ENCODE data around the gene PBLD.

DNA sequence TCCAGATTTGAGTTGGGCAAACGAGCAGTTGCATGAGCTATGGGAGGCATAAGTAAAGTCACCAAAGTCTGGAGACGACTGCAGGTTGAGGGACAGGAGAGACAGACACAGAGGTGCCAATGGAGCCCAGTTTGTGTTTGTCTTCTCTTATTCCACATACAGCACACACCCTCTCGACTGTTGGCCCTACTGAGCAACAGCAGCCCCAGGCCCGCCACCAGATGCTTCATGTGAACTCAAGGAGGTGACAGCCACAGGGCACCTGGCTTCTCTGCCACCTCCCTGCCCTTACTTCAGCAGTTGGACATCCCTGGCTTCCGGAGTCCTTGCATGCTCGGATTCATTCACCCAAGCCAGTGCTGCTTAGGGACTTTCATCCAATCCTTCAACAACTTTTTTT lies 94.4 kb downstream of the PBLD start:
- TF ChIP-seq, protein P1, sequence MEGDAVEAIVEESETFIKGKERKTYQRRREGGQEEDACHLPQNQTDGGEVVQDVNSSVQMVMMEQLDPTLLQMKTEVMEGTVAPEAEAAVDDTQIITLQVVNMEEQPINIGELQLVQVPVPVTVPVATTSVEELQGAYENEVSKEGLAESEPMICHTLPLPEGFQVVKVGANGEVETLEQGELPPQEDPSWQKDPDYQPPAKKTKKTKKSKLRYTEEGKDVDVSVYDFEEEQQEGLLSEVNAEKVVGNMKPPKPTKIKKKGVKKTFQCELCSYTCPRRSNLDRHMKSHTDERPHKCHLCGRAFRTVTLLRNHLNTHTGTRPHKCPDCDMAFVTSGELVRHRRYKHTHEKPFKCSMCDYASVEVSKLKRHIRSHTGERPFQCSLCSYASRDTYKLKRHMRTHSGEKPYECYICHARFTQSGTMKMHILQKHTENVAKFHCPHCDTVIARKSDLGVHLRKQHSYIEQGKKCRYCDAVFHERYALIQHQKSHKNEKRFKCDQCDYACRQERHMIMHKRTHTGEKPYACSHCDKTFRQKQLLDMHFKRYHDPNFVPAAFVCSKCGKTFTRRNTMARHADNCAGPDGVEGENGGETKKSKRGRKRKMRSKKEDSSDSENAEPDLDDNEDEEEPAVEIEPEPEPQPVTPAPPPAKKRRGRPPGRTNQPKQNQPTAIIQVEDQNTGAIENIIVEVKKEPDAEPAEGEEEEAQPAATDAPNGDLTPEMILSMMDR (IDR thresholded peaks at IDR 0.05) = no peak
- TF ChIP-seq POLR2A (IDR thresholded peaks at IDR 0.05) = no peak
